Stimulated activated CD8-positive, alpha-beta memory T cell treated with anti-CD3 and anti-CD28 coated beads, Interleukin-15, amount 100 ng/mL, for 1 hour (primary cell): Measurements from ENCODE around the gene ACOX2.
"Not testable (repeated sequence)": the region's sequence is repeated elsewhere in the genome, so short reads cannot be mapped to it uniquely, and the experiment has no call there.

Experiments
- DNase-seq: peaks from one replicate; pipeline ENCODE4 v3.0.0-alpha.2; 2020; ENCODE audit warnings: low read depth

ACOX2 gene

GRCh38 chr3:58534592-58535494 is 2.1 kb downstream of the ACOX2 start:
- DNase-seq: no peak

GRCh38 chr3:58532794-58533220 is 4.2 kb downstream of the ACOX2 start:
- DNase-seq: peak; percentile 57

GRCh38 chr3:58531956-58532355 is 5.0 kb downstream of the ACOX2 start:
- no peak for DNase-seq

GRCh38 chr3:58531555-58531954 is 5.4 kb downstream of the ACOX2 start:
- no peak for DNase-seq

- DNase-seq: no peak
These were observed 6.6 kb downstream of the ACOX2 start for GRCh38 chr3:58530354-58530865.

- no peak for DNase-seq
These were observed 7.3 kb downstream of the ACOX2 start for GRCh38 chr3:58529516-58530353.

GRCh38 chr3:58528629-58529028 is 8.4 kb downstream of the ACOX2 start:
- DNase-seq: no peak

- not testable (repeated sequence) for DNase-seq
These were observed 9.6 kb downstream of the ACOX2 start for GRCh38 chr3:58527440-58527839.

- no peak for DNase-seq
These were observed 10.5 kb downstream of the ACOX2 start for GRCh38 chr3:58526515-58526957.

GRCh38 chr3:58524326-58524888 is 12.6 kb downstream of the ACOX2 start:
- DNase-seq: no peak

GRCh38 chr3:58522759-58523425 is 14.1 kb downstream of the ACOX2 start:
- DNase-seq: no peak

- DNase-seq: no peak
These were observed 14.9 kb downstream of the ACOX2 start for GRCh38 chr3:58521917-58522631.

- no peak for DNase-seq
These were observed 15.7 kb downstream of the ACOX2 start for GRCh38 chr3:58521336-58521670.

- DNase-seq: no peak
These were observed 16.3 kb downstream of the ACOX2 start for GRCh38 chr3:58520403-58521335.

- DNase-seq: no peak
These were observed 17.2 kb downstream of the ACOX2 start for GRCh38 chr3:58519668-58520402.

GRCh38 chr3:58518291-58518789 is 18.6 kb downstream of the ACOX2 start:
- DNase-seq: no peak

GRCh38 chr3:58514405-58514804 is 22.6 kb downstream of the ACOX2 start:
- DNase-seq: no peak

- no peak for DNase-seq
These were observed 28.6 kb downstream of the ACOX2 start for GRCh38 chr3:58508437-58508836.
